Activated CD8-positive, alpha-beta memory T cell treated with anti-CD3 and anti-CD28 coated beads, Interleukin-2, amount 50 U/mL, for 4 hours (primary cell): Measurements from ENCODE around the gene EMC6.

Experiments used
- DNase-seq: peaks from one replicate; pipeline ENCODE4 v3.0.0-alpha.2; 2020

Gene EMC6

GRCh38 chr17:3668279-3669084, at the start of gene EMC6, which contains the start of gene TAX1BP3:
Gene EMC6 (plus strand): TSS chr17:3668812. CDS start chr17:3669147, 335 bp downstream.
Gene TAX1BP3 (minus strand): TSS chr17:3668578. CDS start chr17:3668526, 52 bp downstream.
- peak; percentile 99 for DNase-seq

GRCh38 chr17:3621146-3621720, 47.4 kb upstream of the EMC6 start:
- no peak for DNase-seq

- no peak for DNase-seq
Measured at GRCh38 chr17:3622977-3623594, 45.5 kb upstream of the EMC6 start.

- no peak for DNase-seq
Measured at GRCh38 chr17:3626831-3627768, 41.5 kb upstream of the EMC6 start.

- DNase-seq, result no peak
Measured at GRCh38 chr17:3627769-3628167, 40.8 kb upstream of the EMC6 start.

- DNase-seq, result no peak
Measured at GRCh38 chr17:3630781-3631180, 37.8 kb upstream of the EMC6 start.

- DNase-seq, result no peak
Measured at GRCh38 chr17:3632287-3632686, 36.3 kb upstream of the EMC6 start.

GRCh38 chr17:3635474-3636153, 33.0 kb upstream of the EMC6 start:
- DNase-seq, result no peak

GRCh38 chr17:3636154-3636907, 32.3 kb upstream of the EMC6 start, which contains the start of the genes CTNS and SHPK:
Gene CTNS (plus strand): TSS chr17:3636760. CDS start chr17:3640207, 3,447 bp downstream.
Gene SHPK (minus strand): TSS chr17:3636250. CDS start chr17:3636219, 31 bp downstream.
- peak; percentile 93 for DNase-seq

GRCh38 chr17:3636908-3637373, 31.7 kb upstream of the EMC6 start:
- DNase-seq, result no peak

GRCh38 chr17:3639981-3640596, 28.5 kb upstream of the EMC6 start:
- DNase-seq, result no peak

GRCh38 chr17:3641014-3641413, 27.6 kb upstream of the EMC6 start:
- no peak for DNase-seq

GRCh38 chr17:3641717-3642486, 26.7 kb upstream of the EMC6 start:
- DNase-seq, result no peak

- DNase-seq, result no peak
Measured at GRCh38 chr17:3643889-3644349, 24.7 kb upstream of the EMC6 start.

GRCh38 chr17:3645310-3645709, 23.3 kb upstream of the EMC6 start:
- no peak for DNase-seq

GRCh38 chr17:3647251-3647650, 21.4 kb upstream of the EMC6 start:
- no peak for DNase-seq

- no peak for DNase-seq
Measured at GRCh38 chr17:3647769-3648555, 20.6 kb upstream of the EMC6 start.

GRCh38 chr17:3655766-3656165, 12.8 kb upstream of the EMC6 start:
- no peak for DNase-seq

GRCh38 chr17:3656353-3656752, 12.3 kb upstream of the EMC6 start:
- DNase-seq, result no peak
